Activated CD4-positive, alpha-beta T cell treated with anti-CD3 and anti-CD28 coated beads, Interleukin-2, amount 50 U/mL, for 1 hour (primary cell): ENCODE measurements around the gene ELFN2.
"Not testable (repeated sequence)": the region's sequence is repeated elsewhere in the genome, so short reads cannot be mapped to it uniquely, and the experiment has no call there.

Experiments used
- DNase-seq: peaks from one replicate; pipeline ENCODE4 v3.0.0-alpha.2; 2020

ELFN2 gene

DNA sequence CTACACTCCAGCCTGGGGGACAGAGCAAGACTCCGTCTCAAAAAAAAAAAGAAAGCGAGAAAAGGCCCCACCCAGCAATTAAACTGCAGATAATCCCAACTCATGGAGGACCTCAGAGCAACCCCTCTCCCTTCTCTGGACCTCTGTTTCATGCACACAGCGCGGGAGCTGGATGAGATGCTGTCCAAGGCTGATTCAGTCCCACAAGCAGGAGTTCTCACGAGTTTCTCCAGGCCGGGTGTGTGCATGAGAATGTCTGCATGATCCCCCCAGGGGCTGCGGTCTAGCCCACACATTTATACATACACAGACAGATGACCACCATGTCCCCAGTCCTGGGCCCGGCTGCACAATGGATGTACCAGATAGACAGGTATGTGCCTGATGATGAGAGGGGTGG, 19.4 kb downstream of the ELFN2 start:
- no peak for DNase-seq

DNA sequence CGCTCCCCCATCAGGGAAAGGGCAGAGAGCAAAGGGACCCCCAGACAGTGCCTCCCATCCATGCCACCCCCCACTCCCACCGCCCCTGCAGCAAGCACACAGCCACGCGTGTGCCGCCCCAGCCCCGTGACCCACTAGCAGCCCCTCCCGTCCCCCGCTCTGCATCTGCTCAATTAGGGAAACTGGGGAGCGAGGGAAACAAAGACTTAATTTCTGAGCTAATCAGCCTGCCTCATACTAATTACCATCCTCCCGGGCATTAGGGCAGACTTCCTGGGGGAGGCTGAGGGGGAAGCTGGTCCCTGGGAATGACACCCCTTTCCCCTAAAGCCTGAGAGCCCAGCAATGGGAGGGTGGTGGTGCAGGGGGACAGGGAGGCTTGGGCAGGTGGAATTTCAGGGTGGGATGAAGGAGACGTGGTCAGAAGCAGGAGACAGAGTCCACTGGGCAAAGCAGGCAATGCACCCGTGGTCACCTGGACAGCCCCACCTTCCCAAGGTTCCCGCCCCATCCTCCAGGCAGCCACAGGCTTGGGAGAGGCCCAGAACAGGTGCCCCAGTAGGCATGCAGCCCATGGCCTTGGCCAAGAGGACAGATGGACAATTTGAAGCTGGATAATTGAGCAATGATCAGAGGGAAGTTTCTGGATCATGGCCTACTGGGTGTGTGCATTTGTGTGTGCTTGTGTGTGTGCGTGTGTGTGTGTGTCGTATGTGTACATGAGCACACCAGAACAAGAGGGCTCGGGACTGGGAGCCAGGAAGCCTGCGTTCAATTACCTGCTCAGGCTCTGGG, 20.6 kb downstream of the ELFN2 start:
- DNase-seq, result no peak

DNA sequence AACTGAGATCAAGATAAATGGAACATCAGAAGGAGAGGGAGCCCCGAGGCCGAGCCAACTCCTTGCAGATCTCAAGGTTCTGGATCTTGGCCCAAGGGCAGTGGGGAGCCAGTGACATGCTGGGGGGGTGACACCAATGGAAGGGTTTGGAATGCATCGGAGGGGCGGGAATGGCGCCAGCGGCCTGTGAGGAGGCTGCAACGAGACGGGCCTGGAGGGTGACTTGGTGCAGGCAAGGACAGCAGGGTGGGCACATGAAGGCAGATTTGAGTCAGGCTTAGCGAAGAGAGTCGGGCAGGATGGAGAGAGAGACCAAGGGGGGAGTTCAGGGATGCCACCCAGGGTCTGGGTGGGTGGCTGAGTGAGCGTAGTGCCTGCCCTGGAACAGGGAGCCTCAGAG, 23.2 kb downstream of the ELFN2 start:
- no peak for DNase-seq

DNA sequence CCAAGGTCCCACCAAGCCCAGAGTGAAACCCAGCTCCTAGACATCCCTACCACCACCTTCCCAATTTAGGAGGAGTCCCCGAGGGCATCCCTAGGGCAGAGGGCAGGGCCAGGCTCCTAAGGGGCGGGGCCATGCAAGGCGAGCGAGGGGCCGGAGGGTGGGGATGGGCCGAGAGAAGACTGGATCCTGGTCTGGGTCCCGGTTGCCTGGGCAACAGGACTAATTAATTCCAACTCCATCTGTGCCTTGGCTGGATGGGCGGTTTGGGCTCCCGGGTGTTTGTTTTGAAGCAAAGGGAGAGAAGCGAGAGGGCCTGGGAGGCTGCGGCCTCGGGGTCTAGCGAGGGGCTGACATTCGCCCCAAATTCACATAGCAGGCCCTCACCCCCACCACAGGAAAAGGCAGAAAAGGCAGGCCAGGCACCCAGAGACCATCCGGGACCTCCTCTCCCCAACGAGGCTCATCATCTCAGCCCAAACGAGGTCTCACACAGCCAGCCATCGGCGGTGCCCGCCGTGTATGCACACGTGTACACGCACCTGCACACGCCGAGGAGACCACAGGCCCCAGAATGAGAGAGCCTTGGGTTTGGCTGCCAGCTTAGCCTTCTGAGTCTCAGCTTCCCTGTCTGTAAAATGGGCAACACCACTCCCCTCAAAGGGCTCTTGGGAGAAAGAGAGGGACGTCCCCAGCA, 23.9 kb downstream of the ELFN2 start:
- DNase-seq, result no peak

DNA sequence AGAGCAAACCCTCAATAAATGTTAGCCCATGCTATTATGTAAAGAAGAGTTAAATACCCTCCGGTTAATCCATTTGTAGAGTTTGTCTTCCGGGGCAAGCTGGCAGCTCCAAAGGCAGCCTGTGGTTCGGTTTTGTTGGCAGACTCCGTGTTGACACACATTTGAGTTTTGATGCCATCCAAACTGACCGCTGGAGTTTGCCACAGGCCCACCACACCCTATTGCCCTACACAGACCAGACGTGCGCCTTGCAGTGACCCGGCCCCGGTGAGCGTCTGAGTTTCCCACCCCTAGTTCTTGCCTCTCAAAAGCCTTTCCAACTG, 25.1 kb downstream of the ELFN2 start:
- no peak for DNase-seq

DNA sequence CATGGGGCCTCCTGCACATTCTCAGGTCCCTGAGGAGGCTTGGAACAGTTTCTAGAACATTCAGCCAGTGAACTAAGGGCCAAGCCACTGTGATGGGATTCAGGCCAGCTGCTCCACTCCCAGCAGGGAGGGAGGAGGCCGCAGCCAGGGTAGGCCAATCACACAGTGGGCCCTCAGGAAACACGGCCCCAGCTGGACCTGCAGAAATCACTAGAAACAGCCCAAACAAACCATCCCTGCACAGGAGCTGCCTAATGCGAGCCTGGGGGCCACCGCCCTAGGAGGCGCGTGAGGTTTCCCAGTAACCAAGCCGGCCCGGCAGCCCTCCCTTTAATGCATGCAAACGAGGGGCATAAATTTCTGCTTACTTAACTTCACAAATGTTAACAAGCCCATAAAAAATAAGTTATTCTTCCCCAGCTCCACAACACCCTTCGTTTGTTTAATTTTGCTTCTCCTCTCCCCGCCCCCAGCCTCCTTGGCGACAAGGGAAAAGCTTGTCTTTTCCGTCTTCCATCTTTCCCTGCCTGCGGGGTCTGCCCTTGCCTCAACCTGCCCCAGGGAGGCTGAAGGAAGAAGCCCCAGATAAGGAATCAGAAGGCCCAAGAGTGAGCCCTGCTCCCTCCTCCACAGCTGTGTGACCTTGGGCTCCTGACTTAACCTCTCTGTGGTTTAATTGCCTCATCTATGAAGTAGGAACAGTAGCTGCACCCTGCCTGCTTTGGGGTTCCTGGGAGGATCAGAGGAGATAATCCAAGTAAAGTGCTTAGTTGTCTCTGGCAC, 25.7 kb downstream of the ELFN2 start:
- no peak for DNase-seq

DNA sequence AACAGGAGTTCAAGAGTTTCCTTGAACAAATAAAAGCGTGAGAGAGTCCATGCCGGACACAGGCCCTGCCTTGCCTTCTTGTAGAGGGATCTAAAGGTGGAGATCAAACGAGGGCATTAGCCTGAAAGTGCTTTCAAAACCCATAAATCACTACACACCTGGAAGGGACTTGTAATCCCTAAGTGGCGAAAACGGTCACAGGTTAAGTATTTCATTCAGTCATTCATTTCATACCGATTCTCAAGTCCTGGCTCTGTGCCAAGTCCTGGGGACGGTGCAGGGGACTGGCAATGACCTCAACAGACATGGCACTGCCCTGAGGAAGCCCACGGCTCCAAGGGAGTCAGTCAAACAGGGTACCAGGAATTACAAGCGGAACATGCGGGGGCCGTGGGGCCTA, 26.6 kb downstream of the ELFN2 start:
- DNase-seq, result no peak

DNA sequence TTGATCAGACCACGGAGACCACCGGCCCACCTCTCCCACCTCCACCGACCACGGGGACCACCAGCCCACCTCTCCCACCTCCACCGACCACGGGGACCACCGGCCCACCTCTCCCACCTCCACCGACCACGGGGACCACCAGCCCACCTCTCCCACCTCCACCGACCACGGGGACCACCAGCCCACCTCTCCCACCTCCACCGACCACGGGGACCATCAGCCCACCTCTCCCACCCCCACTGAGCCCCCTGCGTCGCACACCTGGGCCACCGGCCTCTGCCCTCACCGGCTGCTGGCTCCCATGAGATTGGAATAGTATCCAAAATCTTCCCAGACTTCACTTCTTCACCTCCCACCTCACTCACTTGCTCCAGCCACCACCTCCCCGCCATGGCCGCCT, 27.8 kb downstream of the ELFN2 start:
- not testable (repeated sequence) for DNase-seq

DNA sequence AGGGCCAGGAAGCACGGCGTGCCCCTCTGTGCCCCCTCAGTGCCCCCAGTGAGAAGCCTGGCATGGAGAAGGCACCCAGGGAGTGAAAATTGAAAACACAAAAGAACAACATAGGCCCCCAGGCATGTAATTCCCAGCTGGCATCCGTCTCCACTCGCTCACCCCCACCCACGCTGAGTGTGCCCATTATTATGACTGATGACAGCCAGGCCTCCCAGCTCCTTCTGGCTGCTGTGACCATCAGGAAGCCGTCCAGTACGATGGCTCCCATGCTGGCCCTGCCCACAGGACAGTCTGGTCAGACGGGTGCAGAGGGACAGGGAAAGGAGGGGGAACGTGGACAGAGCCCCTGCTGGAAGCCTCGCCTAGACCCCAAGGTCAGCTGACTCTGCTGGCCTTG, 30.1 kb downstream of the ELFN2 start:
- no peak for DNase-seq

DNA sequence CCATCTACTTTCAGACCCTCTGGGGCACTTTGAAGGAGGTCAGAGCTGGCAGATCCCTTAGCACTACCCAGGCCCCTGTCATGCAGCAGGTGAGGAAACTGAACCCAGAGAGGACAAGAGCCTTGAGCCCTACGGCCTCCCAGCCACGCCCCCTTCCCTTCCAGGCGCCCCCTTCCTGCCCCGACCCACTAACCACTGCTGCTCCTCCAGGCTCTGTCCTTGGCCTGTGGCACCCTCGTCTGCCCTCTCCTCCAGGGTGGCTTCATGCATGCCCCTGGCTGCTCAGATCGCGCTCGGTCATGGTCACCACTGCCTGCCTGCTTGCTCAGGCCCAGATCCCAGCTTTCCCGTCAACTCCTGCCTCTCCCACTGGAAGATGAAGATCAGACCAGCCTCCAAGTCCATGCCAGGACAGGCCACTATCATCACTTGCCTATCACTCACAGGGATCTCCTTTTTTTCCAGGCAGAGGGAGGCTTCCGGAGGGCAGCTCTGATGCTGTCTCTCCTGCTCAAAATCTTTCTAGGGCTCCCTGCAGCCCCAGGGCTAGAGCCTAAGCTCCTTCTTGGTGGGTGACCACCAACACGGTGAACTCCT, 30.7 kb downstream of the ELFN2 start:
- DNase-seq, result no peak

DNA sequence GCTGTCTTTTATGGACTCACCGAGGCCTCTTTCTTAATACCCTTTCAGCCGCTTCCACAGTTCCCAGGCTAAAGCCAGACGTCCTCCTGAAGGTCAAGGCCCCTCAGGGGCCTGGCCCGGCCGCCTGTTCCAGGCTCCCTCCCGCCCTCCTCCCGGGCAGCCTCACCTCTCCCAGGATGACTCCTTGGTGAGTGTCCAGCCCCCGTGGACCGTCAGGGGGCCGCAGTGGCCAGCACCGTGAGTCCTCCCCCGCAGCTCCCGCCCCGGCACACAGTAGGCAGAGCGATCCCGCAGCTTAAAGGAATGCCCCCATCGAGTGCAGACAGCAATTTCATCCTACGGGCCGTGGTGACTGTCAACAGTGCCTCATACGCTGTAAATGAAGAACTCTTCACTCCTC, 32.9 kb downstream of the ELFN2 start:
- DNase-seq, result no peak

DNA sequence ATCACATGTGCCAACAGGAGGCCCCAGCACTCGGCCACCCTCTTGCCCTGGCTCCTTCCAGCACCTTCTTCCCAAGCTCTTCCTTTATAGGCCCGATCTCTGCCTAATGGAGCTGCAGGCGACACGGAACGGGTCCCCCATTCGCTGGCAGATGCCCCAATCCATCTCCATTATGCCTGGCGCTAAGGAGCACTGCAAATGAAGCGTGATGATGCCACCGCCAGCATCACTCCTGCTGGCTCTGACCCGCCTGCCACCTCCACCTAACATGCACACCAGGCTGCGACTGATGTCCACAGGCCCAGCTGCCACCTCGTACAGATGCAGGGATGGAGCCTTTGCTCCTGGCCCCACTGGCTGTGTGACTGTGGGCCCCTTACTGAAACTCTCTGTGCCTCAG, 33.5 kb downstream of the ELFN2 start:
- DNase-seq, result no peak

DNA sequence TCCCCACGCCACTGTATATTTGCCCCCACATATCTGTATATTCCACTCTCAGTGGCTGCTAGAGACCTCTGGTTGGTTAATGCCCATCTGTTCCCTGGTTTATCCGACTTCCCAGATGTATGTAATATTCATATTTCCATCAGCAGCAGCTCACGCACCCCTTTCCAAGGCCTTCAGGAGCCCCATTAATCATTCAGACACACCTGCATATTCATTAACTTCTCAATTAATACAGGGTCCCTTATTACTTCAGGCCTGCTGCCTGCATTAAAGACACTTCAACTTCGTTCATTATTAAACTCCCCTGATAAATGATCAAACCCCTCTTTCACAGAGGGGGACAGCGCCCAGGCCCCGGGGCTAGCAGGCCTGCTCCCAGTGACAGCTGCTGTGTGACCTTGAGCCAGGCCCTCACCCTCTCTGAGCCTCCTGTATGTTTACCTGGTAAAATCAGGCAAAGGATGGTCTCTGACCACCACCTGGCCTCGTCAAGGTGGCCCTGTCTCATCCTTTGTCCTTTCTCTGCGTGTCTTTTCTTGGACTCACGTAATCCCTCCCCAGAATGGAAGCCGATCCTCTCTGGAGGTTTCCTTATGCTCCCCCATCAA, 34.5 kb downstream of the ELFN2 start:
- no peak for DNase-seq

DNA sequence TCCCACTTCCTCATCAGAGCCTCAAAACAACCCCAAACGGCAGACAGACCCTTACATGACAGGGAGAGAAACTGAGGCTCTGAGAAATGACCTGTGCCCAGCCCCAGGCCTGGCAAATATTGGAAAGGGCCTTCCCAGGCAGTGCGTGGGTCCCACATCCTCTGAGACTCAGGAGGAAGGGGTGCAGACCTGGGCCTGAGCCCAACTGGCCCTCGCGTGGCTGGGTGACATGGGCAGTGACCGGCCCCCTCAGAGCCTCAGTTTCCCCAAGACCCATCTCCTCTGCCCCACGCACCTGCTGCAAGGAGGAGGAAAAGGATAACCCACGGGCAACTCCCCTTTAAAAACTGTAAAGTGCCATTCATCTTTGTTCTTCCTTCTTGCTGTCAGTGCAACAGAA, 35.6 kb downstream of the ELFN2 start:
- DNase-seq, result no peak

DNA sequence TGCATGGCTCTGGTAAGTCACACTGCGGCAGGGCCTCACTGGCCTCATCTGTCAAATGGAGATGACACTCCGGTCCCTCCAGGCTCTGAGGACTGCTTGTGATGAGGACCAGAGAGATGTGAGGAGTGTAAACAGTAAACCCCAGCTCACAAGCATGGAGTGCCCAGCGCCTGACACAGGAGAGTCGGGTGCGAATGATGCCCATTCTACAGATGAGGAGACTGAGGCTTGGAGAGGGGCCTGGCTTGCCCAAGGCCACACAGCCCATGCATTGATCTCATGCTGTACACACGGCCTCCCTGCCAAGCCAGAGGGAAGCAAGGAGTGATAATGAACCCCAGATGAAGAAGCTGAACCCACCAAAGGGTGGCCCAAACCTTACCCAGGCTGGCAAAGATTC, 37.2 kb downstream of the ELFN2 start:
- DNase-seq, result no peak

DNA sequence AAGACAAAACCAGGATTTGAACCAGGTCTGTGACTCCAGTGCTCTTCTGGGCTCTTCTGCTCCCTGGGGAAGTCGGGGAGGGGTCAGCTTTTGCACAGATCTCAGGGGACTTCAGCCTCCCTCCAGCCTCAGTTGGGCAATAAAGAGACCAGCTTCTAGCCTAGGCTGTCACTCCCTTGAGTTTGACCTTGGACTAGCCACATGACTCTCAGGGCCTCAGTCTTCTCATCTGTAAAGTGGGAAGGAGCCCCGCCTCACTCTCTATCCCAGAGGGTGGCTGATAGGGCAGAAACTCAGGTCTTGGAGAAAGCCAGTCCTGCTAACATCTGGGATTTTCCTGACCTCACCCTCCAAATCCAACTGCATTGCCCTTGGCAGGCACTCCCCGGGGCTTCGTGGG, 38.7 kb downstream of the ELFN2 start:
- no peak for DNase-seq

DNA sequence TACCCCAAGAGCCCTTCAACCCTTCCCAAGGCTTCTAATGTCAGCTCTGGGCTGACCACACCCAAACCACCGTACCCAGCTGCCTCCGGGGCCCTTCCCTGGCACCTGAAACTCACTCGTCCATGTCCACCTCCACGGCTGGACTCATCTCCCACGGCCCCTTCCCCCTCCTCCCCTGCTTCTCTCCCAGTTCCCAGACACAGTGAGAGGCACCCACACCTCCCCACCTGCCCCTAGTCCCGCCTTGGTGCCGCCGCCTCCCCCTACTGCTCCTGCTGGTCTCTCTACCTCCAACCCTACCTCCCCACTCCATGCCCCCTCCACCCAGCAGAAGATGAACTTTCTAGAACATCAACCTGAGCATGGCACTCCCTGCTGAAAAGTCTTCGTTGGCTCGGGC, 39.5 kb downstream of the ELFN2 start:
- no peak for DNase-seq

DNA sequence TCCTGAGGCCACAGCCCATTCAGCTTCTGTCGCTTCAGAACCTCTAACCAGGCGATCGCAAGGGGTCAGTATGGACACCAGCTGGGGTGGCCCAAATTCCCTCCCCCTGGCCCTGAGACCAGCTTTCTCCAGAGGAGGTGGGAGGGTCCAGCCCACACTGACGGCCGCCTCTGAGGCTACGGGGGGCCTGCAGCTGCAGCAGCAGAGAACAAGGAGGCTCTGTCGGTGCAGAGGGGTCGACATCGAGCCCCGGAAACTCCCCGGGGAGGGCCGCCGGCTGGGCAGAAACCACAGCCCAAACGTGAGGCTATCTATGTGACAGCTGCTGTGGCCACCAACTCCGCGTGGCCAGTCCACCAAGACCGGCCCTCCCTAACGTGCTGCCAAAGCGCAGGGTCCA, 40.8 kb downstream of the ELFN2 start:
- no peak for DNase-seq

DNA sequence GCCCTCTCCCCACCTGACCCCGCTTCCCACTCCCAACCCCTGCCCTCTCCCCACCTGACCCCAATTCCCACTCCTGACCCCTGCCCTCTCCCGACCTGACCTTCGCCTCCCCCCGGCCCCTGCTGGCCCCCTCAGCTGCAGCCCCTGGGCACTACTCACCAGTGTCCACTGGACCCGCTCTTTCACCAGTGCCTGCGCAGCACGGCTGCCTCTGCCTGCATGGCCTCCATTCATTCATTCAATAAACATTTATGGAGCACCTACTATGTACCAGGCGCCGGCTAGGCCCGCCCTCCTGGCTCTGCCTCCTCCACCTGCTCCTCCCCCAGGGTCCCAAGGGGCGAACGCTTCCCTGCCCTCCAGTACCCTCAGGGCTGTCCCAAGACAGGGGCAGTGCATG, 42.6 kb downstream of the ELFN2 start:
- no peak for DNase-seq

DNA sequence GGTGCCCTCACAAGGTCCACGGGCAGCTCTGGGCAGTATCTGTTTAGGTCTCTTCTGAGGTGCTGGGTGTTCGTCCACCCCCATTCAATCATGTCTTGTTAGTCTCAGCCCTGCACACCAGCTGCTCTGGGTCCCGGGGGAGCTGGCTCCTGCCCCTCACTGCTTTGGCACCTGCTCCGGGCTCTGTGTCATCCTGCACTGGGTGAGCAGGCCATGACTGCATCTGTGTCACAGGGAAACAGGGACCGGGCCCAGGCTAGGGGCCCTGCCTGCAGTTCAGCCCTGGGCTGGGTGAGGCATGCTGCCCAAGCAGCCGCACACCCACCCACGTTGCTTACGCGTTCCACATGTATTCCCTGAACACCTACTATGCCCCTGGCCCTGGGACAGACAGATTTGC, 43.9 kb downstream of the ELFN2 start:
- DNase-seq, result no peak

DNA sequence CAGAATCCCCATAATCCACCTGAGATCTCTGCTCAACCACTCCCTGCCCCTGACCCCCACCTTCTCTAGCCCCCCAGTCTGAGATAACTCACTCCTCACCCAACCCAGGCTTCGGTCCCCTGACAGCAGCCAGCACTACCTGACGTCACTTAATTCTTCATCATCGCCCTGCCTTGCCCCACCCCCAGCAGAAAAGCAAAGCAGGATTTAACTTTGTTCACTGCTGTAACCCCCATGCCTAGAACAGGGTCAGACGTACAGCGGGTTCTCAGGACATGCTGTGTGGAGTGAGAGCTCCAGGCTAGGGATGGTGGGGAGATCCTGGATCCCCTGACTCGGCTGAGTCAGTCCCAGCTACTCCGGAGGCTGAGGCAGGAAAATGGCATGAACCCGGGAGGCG, 45.8 kb downstream of the ELFN2 start:
- DNase-seq, result no peak

DNA sequence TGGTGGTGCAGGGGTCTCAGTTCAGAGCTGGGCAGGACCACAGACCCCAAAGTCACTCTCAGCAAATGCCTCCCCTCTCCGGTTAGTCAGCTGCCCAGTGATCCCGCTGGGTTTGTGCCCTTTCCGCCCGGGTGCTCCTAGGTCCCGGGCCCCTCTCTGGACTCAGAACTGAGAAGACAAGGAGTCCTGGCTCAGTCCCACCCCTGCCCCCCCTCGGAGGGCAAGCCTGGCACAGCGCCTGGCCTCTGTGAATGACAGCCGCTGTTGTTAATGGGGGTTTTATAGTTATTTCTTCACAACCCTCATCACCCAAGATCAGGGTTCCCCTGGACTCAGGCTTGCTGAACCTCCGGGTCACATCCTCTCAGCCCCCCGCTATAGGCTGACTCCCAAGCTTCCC, 47.6 kb downstream of the ELFN2 start:
- no peak for DNase-seq

DNA sequence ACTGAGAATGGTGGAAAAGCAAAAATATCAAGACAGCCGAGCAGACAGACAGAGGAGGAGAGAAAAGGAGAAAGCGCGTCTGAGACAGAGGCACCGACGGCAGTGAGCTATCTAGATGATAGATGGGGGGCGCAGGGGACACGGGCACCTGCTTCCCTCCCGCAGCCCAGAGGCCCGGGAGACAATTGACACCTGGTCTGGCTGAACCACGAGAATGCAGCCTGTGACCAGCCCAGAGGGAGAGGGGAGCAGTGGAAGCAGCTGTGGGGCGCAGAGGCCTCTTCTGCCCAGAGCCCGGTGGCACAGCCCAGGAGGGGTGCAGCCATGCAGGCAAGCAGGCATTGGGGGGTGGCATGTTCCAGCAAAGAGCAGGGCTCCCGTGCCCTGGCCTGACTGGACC, 48.2 kb downstream of the ELFN2 start:
- DNase-seq, result no peak
